SKM-1 (cell line): ENCODE data around the gene SART3.
"Not testable (repeated sequence)": the region's sequence is repeated elsewhere in the genome, so short reads cannot be mapped to it uniquely, and the experiment has no call there.

ENCODE experiments used
- DNase-seq: peaks from one replicate; lab custom pipeline; 2025; ENCODE audit not compliant: unreplicated experiment; lab: John Stamatoyannopoulos, UW

The SART3 gene

DNA sequence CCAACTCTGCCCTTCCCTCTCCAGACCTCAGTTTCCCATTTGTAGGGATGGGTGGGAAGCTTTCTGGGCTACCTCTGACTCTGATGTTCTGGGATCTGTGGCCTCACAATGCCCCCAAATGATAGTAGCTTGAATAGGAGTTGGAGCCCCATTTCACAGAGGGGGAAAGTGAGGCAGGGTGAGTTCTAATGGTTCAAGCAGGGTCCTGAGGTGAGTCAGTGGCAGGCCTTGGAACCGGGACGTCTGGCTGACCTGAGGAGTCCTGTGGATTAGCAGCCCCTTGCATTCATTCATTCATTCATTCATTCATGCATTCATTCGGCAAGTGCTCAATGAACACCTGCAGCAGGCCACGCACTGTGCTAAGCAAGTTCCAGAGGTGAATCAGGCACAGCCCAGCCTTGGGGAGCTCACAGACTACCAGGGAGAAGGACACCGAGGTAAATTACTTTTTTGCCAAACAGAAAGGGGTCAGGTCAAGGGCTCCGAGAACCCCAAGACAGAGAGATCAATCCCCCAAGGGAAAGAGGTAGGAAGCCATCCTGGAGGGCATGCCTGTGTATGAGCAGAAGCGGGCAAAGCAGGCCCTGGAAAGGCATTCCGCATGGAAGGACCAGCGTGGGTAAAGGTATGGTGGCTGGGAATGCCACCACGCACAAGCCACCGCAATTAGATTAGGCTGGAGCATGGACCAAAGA, 37.7 kb upstream of the SART3 start:
- no peak for DNase-seq

DNA sequence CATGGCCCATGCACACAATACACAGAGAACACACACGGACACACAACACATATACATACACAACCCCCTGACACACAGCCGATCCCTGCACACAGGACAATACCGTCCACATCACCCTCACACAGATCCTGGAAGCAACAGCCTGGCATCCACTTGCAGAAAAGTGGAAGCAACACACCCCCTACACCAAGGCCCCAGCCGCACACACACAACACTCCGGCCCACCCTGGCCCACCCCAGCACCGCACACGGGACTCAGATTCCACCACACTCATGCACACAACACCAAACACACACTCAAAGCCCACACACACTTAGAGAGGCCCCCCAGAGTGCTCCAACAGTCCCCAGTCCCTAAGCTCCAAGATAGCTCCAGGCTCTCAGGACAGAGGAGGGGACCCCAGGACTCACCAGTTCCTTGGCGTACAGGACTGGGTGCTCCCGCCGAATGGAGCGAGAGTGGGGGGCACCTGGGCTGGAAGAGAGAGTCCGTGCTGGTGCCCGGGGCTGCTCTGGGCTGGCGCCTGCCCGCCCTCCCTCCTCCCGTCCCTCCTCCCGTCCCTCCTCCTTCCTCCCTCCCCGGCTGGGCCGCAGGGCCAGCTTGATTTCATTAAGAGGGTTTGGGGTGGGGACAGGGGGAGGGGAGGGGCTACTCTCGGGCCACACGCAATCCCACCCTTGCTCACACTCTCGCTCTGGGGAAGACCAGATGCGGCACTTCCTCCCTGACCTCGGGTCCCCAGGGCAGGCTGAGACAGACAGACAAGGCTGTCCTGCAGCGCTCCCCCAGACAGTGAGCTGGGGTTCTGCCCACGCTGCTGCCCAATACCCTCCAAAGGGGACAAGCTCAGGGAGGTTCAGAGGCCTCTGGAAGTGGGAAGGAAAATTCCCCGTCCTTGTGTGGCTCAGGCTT, 36.8 kb upstream of the SART3 start, which contains the start of gene TMEM119:
TMEM119 (minus strand) TSS at position 526 of the 913 bp plus-strand sequence. CDS start 5,701 bp downstream, outside the sequence.
- DNase-seq, result no peak

DNA sequence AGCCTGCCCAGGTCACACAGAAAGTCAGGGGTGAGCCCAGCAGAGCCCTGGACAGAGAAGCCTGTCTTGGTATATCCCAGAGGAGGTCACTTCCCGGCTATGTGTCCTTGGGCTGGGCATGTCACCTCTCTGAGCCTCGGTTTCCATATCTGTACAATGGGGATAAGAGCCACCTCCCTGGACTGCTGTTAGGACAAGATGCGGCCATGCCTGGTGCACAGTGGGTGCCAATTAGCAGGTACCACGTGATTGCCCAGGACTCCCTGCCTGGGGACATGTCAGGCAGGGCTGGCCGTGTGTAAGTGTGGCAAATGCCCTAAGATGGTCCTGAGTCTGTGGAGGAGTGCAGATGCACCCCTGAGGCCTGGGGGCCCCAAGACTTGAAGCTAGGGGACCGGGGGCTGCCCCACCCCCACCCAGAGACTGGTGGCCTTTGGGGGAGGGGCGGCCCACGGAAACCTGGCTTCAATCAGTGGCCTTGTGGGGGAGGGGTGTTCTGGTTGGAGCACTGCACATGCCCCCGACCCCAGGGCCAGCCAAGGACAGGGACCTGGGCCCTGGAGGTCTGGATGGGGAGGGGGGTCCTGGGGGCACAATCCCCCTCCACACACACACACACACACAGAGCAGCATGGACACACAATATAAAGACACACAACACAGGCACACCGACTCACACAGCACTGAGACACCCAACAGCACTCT, 36.0 kb upstream of the SART3 start:
- DNase-seq, result no peak

DNA sequence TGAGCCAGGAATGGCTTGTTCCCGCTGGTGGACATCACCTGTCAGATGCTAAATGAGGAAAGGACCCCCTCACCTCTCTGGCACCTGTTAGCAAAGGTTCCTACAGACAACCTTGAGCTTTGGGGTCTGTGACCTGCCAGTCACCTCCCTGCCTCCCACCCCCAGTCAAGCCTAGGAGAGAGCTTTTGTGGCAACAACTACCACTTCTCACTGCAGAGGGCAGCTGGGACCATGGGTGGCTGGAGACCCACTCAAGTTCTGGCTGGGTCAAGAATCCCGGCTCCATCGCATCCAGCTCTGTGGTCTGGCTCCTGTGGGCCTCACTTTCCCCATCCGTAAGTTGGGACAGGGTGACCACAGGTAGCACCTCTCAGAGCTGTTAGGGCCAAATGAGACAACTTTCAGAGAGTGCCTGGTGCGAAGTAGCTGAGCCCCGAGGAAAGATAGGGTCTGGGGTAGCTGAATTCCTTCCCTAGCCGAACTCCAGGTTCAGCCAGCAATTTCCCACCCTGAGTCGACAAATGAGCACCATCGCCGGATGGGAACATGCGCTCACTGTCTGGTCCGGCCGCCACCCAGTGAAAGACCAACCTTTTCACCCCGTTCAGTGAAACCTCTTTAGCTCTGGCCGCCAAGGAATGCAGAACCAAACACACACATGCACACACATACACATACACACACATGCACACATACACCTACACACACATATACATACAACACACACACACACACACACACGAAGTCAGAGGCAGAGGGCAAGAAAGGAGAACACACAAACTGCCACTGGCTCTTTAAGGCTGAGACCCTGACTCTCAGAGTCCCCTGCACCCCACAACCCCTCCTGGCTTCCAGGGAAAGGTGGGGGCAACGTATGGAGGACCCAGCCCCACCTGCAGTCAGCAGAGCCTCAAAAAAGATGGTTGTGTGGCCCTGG, 35.0 kb upstream of the SART3 start:
- no peak for DNase-seq

DNA sequence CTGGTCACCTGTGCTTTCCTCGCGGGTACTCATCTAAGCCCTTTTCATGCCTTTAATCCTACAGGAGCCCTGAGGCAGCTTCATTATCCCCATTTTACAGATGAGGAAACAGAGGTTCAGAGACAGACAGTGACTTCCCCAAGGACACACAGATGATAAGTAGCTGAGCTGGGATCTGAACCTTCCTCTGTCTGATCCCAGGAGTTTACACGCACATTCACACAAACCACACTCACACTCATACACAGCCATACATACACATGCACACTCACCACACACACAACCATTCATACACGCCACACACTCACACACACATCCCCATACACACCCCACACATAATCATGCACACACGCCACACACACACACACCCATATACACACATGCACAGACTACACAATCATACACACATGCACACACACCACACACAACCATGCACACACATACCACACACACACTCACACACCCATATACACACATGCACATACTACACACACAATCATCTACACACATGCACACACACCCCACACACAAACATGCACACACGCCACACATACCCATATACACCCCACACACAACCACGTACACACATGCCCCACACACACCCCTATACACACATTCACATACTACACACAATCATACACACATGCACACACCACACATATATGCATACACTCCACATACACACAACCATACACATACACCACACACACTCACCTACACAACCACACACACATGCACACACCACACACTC, 34.2 kb upstream of the SART3 start:
- no peak for DNase-seq

DNA sequence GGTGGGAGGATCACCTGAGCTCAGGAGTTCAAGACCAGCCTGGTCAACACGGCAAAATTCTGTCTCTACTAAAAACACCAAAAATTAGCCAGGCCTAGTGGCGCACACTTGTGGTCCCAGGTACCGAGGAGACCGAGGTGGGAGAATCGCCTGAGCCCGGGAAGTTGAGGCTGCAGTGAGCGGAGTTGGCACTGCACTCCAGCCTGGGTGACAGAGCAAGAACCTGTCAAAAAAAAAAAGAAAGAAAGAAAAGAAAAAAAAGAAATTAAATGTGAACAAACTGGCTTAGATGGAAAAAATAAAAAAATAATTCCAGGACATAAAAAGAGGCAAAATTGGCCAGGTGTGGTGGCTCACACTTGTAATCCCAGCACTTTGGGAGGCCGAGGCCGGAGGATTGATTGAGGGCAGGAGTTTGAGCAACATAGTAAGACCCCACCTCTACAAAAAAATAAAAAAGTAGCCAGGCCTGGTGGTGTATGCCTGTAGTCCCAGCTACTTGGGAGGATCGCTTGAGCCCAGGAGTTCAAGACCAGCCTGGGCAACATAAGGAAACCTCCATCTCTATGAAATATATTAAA, 33.4 kb upstream of the SART3 start:
- no peak for DNase-seq

DNA sequence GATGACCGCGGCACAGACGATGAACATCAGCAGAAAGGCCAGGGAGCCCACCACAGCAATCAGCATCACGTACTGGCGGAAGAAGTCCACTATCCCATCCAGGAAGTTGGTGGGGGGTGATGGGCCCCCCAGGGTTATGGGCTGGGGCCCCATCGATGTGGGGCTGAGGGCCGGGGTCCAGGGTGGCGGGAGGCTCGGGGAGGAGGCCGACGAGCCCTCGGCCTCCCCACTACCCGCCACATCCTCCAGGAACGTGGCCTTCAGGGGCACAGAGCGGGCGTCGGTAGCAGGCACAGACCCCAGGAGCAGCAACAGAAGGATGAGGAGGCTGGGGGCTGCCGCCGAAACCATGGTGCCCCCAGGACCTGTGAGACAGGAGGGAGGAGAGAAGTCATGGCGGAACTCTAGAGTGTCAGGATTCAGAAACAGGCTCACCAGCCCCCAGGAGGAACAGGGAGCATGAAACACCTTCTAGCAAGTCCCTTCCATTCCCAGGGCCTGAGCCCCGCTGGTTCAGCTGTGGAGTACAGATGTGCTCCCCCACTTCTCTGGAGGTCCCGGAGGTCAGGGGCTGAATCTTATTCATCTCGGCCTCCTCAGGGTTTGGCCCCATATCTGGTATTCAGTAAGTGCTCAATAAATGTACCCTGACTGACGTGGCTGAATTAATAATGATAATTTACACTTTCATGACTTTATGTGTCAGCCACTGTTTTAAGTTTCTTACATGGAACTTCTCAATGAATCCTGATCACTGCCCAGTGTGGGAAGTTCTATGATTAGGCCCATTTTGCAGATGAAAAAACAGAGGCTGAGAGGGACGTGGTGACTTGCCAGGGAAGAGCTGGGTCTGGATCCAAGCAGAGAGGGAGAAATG, 31.3 kb upstream of the SART3 start:
- no peak for DNase-seq

DNA sequence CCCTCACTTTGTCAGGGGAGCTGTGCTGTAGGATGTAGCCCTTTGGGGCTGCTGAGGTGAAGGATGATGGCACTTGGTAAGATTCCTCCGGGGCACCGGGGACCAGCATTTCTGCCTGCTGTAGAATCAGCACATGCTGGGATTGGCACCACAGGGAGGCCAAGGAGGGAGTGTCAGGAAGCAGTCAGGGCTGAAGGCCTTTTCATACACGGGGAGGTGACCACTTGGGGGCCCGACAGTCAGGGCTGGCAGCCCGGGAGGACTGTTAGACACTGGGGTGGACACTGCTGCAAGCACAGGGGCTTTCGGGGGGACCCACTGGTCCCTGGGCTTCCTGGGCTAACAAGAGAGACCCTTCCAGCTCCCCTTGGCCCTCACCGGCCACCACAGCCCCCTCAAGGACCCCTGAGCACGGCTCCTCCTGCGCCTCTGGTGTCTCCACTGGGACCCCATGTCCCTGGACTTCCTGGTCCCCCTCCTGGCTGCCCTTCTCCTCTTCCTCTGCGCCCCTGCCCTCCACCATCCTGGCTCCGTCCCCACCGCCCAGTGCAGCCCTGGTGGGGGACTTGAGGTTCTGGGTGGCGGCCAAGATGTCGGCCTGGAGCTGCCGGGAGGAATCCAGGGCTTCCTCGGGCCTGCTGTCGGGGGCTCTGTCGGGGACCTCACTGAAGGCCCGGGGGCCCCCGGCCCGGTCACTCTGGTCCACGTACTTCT, 30.5 kb upstream of the SART3 start:
- DNase-seq, result no peak

DNA sequence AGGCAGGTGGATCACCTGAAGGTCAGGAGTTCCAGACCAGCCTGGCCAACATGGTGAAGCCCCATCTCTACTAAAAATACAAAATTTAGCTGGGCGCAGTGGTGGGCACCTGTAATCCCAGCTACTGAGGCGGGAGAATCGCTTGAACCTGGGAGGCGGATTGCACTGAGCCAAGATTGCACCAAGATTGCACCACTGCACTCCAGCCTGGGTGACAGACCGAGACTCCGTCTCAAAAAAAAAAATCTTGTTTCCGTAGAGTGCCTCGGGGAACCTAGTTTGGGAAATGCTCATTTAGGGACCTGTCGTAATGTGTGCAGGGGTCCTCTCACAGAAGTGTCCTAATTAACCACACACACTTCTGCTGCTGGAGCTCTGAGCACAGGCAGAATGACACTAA, 29.5 kb upstream of the SART3 start:
- DNase-seq, result not testable (repeated sequence)

DNA sequence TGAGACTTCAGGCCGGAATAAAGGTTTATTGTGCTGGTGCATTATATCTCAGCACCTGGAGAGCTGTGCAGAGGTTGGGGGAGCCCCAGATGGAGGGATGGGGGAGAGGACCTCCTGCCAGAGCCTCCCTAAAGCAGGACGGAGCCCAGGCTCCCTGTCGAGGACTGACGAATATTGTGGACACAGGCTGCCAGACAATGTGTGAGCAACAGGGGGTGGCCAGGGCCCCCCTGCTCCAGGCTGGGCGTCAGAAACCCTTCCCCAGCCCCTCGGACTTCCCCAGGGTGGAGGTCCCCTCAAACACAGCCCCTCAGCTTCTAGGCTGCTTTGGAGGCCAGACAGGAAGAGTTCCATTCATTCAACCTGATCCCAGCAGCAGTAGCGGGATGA, 28.9 kb upstream of the SART3 start:
- no peak for DNase-seq

DNA sequence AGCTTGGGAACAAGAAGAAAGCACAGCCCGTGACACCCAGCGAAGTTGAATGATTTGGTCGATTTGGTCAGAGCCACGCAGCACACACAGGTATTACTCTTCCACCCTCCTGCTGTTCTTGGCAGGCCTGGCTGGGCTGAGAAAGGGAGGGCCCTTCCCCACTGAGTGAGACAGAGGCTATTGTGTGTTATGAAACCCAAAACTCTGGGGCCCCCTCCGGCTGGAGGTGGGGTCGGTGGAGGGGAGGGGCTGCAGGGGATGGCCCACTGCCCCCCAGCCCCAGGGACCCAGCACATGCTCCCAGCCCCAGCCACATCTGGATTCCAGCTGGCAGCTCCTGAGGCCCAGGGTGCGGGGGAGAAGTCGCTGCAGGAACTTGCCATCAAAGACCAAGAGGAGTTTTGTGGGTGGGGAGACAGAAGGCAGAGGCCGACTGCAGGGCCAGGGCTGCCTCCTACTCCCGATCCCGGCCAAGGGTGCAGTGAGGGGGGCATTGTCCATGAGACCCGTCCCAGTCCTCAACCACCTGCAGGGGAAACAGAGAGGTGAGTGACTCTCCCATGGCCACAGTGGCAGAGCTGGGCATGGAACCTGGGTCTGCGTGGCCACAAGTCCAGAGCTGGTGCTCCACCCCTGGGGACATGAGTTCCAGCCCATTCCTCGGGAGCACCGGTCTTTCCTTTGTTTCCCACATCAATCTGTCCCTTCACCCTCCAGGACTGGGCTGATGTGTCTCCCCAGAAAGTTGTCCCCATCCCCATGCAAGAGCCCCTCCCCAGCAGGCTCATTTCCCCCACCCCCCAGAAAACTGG, 28.3 kb upstream of the SART3 start:
- DNase-seq, result no peak

DNA sequence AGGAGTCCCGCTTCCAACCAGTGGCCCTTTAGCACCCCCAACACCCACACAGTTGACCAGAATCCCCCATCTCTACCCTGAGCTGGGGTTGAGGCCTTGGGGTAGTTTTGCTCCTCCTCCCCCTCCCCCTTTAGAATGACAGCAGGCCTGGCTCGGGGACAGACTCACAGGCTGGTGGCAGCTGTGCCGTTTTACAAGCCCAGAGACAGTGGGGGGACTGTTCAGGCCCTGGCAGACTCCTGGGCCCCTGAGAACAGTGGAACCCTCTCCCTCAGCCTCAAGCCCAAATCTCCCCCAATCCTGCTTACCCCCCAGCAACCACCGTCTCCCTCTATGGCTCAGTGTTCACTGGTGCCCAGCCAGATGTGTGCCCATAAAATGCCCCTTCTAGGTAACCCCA, 26.9 kb upstream of the SART3 start:
- no peak for DNase-seq

DNA sequence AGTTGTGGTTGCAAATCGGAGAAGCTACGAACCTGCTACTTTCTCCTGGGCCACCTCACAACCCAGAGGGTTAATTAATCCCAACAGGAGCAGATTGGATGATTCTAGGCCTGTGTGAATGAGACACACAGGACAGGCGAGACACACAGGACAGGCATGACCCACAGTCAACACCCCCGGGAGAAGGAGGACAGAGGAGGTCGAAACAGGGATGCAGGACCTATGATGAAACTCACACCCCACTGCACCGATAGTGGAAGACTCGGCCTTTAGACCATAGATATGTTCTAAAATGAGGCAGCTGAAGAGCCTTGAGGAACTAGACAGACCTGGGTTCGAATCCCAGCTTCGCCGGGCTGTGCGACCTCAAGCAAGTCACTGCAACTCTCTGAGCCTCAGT, 25.3 kb upstream of the SART3 start:
- no peak for DNase-seq

DNA sequence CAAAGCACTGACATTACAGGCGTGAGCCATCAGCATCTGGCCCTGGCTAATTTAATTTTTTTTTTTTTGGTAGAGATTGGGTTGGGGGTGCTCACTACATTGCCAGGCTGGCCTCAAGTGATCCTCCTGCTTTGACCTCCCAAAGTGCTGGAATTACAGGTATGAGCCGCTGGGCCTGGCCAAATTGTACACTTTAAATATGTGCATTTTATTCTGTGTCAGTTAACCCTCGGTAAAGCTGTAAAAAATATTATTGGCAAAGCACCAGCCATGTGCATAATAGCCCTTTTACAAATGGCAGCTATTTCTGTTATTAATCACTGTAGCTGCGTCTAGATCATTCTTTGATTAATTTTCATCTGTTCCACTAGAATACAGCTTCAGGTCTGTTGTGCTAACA, 24.9 kb upstream of the SART3 start:
- DNase-seq, result no peak

DNA sequence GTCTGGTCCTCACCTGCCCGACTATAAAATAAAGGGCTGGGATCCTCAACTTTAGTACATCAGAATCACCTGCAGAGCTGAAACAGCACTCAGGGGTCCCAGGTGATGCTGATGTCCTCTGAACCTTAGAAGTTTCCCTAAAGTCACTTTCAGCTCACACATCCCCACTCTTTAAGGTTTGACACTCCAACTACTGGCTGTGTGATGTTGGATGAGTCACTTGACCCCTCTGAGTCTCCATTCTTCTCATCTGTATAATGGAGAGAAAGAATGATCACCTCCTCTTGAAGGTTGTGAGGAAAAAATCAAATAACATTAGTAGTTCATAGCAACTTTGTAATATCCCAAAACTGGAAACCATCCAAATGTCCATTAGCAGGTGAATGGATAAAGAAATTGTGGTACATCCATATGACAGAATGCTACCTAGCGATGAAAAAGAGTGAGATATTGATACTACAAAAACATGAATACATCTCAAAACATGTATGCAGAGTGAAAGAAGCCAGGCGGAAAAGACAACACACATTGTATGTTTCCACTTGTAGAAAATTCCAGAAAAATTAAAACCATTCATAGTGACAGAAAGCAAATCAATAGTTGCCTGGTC, 23.6 kb upstream of the SART3 start:
- no peak for DNase-seq

DNA sequence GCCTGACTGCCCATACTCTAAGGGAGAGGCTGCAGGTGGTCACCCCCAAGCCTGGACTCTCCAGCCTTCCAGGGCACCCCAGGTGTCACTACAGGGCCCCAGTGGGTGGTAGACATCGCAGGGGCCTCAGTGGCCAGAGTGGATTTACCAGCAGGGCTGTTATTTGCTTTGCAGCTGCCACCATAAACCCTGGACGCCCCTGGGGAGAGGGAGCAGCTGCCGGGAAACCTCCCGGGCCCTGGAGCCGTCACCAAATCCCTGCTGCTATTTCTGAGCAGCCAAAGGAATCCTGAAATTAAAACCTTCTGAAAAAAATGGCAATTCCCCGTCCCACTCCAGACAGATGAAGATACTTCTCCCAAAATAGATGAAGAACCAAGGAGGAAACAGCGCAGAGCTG, 23.0 kb upstream of the SART3 start:
- DNase-seq, result no peak
